GM12873 (cell line): ENCODE data around the gene APOL2.
A peak's percentile ranks its signal among the peaks of the same experiment; 100 is the strongest.

Experiments
- CTCF ChIP-seq: IDR thresholded peaks from 2 replicates; pipeline ENCODE4 v1.5.1; 2012; ENCODE audit warnings: low read depth, mild to moderate bottlenecking, moderate library complexity, low read length, control low read depth; ENCODE audit not compliant: insufficient read depth; ENCODE audit errors: missing control alignments

Gene APOL2

GRCh38 chr22:36180928-36181327, 58.4 kb downstream of the APOL2 start:
- no peak for TF ChIP-seq CTCF

GRCh38 chr22:36180038-36180880, 59.1 kb downstream of the APOL2 start:
- peak; percentile 93 for TF ChIP-seq CTCF

- no peak for TF ChIP-seq CTCF
Observed at GRCh38 chr22:36177160-36177559, 62.2 kb downstream of the APOL2 start.
